KMS-11 (cell line): Measurements from ENCODE around the gene PRSS57.

Experiments
- H2AFZ ChIP-seq: fragments of 200-600 bp; sonication (generic); 2 replicates; pipeline ENCODE4 v1.6.1; 2016; ENCODE audit warnings: antibody characterized with exemption, mixed run types, low read depth
- H3K27ac ChIP-seq: fragments of 200-600 bp; sonication (generic); 2 replicates; pipeline ENCODE4 v1.6.1; 2016; ENCODE audit warnings: mild to moderate bottlenecking, mixed run types
- H3K27me3 ChIP-seq: fragments of 200-600 bp; sonication (generic); 2 replicates; pipeline ENCODE4 v1.6.1; 2017; ENCODE audit warnings: mild to moderate bottlenecking, low read depth, mixed run types, moderate library complexity; ENCODE audit not compliant: insufficient read depth
- H3K36me3 ChIP-seq: fragments of 200-600 bp; sonication (generic); 2 replicates; pipeline ENCODE4 v1.6.1; 2017; ENCODE audit warnings: mild to moderate bottlenecking, mixed run types; ENCODE audit not compliant: insufficient read depth
- H3K4me1 ChIP-seq: fragments of 200-600 bp; sonication (generic); 2 replicates; pipeline ENCODE4 v1.6.1; 2016; ENCODE audit warnings: mild to moderate bottlenecking, low read depth, mixed run types; ENCODE audit not compliant: poor library complexity, severe bottlenecking
- H3K4me2 ChIP-seq: fragments of 200-600 bp; sonication (generic); 2 replicates; pipeline ENCODE4 v1.7.0; 2016; ENCODE audit warnings: mild to moderate bottlenecking, mixed run types
- H3K4me3 ChIP-seq: fragments of 200-600 bp; sonication (generic); IDR thresholded peaks from 2 replicates; pipeline ENCODE4 v1.6.1; 2017; ENCODE audit warnings: low read depth, low read length, mixed read lengths; ENCODE audit not compliant: insufficient read depth
- H3K79me2 ChIP-seq: fragments of 200-600 bp; sonication (generic); 2 replicates; pipeline ENCODE4 v1.6.1; 2016; ENCODE audit warnings: low read depth, mixed run types; ENCODE audit not compliant: insufficient read depth
- H3K9ac ChIP-seq: fragments of 200-600 bp; sonication (generic); 2 replicates; pipeline ENCODE4 v1.6.1; 2016; ENCODE audit warnings: mild to moderate bottlenecking, mixed run types
- H4K20me1 ChIP-seq: fragments of 200-600 bp; sonication (generic); 2 replicates; pipeline ENCODE4 v1.6.1; 2016; ENCODE audit warnings: mild to moderate bottlenecking, mixed run types; ENCODE audit not compliant: insufficient read depth
- TF ChIP-seq, protein P1 (sequence below): fragments of 200-600 bp; sonication (generic); conservative IDR thresholded peaks from 2 replicates; pipeline ENCODE4 v1.6.1; 2017; ENCODE audit warnings: low read depth, mild to moderate bottlenecking, antibody characterized with exemption, low read length, moderate library complexity, mixed read lengths

The PRSS57 gene

DNA sequence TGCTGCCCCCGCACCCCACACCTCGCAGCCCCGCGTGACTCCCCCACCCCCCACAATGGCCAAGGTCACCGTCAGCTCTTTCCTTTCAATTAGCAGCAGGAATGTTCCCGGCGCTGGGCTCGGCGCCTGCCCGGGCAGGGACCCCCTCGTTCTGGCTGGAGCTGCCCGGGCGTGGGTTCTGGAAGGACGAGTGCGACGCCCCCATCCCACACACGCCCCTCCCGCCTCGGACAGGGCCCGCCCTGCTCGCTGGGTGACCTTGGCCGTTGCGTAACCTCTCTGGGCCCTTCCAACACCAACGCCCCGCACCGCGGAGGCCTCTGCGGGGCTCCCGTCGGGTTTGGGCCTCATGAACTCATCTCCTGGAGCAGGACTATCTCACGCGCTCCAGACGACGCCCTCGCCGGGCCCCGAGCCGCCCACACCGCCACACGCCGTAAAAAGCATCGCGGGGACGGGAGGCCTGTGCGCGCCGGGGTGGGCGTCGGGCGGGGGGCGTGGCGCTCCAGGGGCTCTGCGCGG is 23.8 kb upstream of the PRSS57 start:
- Histone ChIP-seq H3K27ac (no peak overlapping the region), H3K79me2 (no peaks in the 10 kb centered on the region), H3K36me3 (no peaks in the 10 kb centered on the region), H3K4me2 (no peak overlapping the region), H3K4me3 (no peak overlapping the region), H3K4me1 (no peaks in the 10 kb centered on the region), H2AFZ (no peak overlapping the region), H3K27me3 (peaks cover 83% of the 10 kb centered on the region), H4K20me1 (no peaks in the 10 kb centered on the region), H3K9ac (no peak overlapping the region)
- TF ChIP-seq, protein P1, sequence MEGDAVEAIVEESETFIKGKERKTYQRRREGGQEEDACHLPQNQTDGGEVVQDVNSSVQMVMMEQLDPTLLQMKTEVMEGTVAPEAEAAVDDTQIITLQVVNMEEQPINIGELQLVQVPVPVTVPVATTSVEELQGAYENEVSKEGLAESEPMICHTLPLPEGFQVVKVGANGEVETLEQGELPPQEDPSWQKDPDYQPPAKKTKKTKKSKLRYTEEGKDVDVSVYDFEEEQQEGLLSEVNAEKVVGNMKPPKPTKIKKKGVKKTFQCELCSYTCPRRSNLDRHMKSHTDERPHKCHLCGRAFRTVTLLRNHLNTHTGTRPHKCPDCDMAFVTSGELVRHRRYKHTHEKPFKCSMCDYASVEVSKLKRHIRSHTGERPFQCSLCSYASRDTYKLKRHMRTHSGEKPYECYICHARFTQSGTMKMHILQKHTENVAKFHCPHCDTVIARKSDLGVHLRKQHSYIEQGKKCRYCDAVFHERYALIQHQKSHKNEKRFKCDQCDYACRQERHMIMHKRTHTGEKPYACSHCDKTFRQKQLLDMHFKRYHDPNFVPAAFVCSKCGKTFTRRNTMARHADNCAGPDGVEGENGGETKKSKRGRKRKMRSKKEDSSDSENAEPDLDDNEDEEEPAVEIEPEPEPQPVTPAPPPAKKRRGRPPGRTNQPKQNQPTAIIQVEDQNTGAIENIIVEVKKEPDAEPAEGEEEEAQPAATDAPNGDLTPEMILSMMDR, result no peak

DNA sequence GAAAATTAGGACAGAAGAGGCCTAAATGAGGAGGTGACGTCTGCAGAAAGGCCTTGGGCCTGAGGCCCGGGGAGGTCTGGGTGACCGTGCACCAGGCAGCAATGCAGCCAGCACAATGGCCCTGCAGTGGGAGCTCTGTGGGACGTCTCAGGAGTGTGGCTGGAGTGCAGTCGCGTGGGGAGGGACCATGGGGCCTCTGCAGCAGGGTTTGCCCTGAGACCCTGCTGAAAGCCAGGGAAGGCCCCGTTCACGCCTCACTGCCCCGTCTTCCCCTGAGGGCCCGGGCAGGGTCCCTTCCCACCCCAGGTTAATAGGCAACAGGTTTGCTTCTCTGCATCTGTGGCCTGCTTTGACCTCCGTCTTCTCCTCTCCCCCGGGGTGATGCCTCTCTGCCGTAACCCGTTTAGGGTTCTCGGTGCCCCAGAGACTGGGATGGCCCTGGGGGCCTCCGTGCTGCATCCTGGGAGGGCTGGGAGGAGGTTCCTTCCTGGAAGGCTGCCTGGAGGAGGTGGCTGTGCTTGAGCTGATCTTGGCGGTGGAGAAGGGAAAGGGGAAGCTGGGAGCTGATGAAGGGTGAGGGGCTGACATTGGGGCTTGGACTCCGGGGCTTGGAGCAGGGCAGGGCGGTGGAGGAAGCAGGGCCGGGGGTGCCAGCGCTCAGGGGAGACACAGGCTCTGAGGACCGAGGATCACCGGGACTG is 23.1 kb upstream of the PRSS57 start:
- no peak overlapping the region for H3K9ac ChIP-seq
- H3K79me2 ChIP-seq, result no peaks in the 10 kb centered on the region
- no peak overlapping the region for H3K4me3 ChIP-seq
- H3K4me2 ChIP-seq, result no peak overlapping the region
- no peaks in the 10 kb centered on the region for H3K4me1 ChIP-seq
- H3K36me3 ChIP-seq, result no peaks in the 10 kb centered on the region
- H2AFZ ChIP-seq, result no peak overlapping the region
- no peaks in the 10 kb centered on the region for H4K20me1 ChIP-seq
- H3K27me3 ChIP-seq, result peaks cover 83% of the 10 kb centered on the region
- TF ChIP-seq, protein P1, result no peak
- no peak overlapping the region for H3K27ac ChIP-seq

DNA sequence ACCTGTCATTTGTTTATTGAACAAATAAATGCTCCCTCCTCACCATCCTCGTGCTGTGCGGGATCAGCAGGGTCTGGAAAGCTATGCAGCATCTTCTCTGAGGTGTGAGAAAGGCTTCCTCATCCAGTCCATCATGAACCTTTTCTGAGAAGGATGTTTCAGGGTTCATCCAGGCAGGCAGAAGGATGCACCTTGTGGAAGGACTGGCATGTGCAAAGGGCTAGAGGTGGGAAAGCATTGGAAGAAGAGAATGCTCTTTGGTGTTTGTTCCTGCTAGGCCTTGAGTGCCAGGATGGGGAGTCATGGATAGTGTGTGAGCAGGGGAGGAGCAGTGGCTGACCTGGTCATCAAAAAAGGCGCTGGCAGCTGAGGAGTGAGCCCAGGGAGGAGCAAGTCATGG is 20.1 kb upstream of the PRSS57 start:
- TF ChIP-seq, protein P1, result no peak

DNA sequence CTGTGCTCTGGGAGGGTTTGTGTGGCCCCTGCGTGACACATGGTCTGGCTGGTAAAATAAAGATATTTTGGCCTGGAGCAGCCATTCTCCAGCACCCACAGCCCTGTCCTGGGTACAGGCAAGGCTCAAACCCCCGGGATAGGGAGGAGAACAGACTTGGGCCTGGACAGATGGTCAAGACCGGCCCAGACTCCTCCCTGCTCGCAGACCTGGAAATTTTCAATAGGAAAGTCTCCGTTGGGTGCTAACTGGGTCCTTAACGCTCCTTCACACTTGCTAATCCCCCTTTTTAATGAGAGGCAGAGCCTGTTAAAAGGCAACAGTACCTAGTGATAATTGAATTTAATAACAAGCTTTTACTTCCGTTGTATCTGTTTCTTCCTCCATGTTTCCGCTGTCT is 16.0 kb upstream of the PRSS57 start:
- Histone ChIP-seq H4K20me1 (no peaks in the 10 kb centered on the region), H3K79me2 (no peaks in the 10 kb centered on the region), H3K4me2 (no peak overlapping the region), H3K27ac (no peak overlapping the region), H3K4me3 (no peak overlapping the region), H3K36me3 (no peaks in the 10 kb centered on the region), H3K4me1 (no peaks in the 10 kb centered on the region), H2AFZ (no peak overlapping the region), H3K9ac (no peak overlapping the region), H3K27me3 (peaks cover 71% of the 10 kb centered on the region)
- TF ChIP-seq, protein P1, result no peak

More for the DNA sequence above, 20.1 kb upstream of the PRSS57 start:
- no peak overlapping the region for H3K27ac ChIP-seq
- H3K36me3 ChIP-seq, result no peaks in the 10 kb centered on the region
- no peaks in the 10 kb centered on the region for H3K79me2 ChIP-seq
- H2AFZ ChIP-seq, result no peak overlapping the region
- no peak overlapping the region for H3K9ac ChIP-seq
- no peaks in the 10 kb centered on the region for H4K20me1 ChIP-seq
- no peak overlapping the region for H3K4me3 ChIP-seq
- H3K27me3 ChIP-seq, result peaks cover 85% of the 10 kb centered on the region
- no peak overlapping the region for H3K4me2 ChIP-seq
- H3K4me1 ChIP-seq, result no peaks in the 10 kb centered on the region
